DMS53 treated with DMSO at 0.1 percent for 48 hours (cell line): ENCODE data around the gene CHURC1.

Experiments used
- DNase-seq: peaks from one replicate; lab custom pipeline; 2025; ENCODE audit not compliant: unreplicated experiment; lab: John Stamatoyannopoulos, UW

CHURC1 gene

DNA sequence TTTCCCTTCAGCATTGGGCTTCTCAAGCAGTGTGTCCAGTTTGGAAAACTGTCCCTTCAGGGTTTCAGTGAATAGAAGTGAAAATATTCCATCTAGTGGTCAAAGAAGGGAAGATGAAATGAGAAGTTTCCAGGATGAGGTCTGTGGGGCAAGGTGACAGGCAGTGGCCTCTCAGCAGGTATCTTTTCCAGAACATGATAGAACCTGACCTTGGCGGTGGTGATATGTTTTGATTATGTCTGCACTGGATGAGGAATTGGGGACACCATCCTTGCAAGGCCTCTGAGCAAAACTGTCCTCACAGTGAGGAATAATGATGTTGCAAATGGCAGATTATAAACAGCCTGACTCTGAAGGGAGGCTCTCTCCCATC is 23.6 kb downstream of the CHURC1 start:
- peak; percentile 10 for DNase-seq

GRCh38 chr14:64938972-64939816 is 24.9 kb downstream of the CHURC1 start:
- DNase-seq = peak; percentile 16

- DNase-seq = no peak
Measured at GRCh38 chr14:64939817-64940190, 25.5 kb downstream of the CHURC1 start.

DNA sequence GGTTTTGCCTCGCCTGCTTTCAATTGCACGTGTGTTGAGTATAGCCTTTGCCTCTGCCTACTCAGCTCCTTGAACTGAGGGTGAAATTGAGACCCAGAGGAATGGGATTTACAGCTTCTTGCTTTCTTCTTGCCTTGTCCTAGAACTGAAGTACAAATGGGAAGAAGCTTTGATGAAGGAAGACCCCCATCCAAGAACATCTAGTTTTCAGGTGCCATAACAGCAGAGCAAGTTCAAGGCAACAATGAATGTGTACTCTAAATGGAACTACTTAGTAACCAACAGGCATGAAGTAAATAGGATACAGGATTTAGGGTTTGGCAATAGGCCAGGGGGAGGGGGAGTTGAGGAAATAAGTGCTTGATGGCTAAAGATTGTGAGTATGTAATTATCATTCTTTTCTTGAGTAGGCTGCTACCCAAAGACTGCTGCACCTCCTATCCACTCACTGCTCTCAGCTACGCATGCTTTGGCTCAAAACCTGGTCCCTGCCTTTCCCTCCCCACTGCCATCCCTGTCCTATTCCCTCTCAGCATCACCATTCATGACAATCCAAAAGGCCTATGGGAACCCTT is 26.2 kb downstream of the CHURC1 start:
- no peak for DNase-seq

GRCh38 chr14:64942531-64943111 is 28.4 kb downstream of the CHURC1 start, which contains the start of gene GPX2:
TSS of gene GPX2 (minus strand) at chr14:64942745. CDS start at chr14:64942726, 19 bp downstream.
- peak; percentile 81 for DNase-seq

- DNase-seq = no peak
Measured at GRCh38 chr14:64943556-64943955, 29.3 kb downstream of the CHURC1 start.

- DNase-seq = no peak
Measured at GRCh38 chr14:64944041-64944440, 29.8 kb downstream of the CHURC1 start.

DNA sequence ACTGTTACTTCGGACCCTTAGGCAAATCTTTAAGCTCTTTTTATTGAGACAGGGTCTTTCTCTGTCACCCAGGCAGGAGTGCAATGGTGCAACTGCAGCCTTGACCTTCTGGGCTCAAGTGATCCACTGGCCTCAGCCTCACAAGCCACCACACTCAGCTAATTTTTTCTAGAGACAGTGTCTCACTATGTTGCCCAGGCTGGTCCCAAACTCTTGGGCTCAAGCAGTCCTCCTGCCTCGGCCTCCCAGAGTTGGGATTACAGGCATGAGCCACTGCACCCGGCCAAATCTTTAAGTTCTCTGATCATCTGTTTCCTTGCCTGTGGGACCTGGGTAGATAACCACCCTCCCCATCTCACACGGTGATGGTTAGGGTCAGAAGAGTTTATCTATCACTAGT is 30.6 kb downstream of the CHURC1 start:
- no peak for DNase-seq

DNA sequence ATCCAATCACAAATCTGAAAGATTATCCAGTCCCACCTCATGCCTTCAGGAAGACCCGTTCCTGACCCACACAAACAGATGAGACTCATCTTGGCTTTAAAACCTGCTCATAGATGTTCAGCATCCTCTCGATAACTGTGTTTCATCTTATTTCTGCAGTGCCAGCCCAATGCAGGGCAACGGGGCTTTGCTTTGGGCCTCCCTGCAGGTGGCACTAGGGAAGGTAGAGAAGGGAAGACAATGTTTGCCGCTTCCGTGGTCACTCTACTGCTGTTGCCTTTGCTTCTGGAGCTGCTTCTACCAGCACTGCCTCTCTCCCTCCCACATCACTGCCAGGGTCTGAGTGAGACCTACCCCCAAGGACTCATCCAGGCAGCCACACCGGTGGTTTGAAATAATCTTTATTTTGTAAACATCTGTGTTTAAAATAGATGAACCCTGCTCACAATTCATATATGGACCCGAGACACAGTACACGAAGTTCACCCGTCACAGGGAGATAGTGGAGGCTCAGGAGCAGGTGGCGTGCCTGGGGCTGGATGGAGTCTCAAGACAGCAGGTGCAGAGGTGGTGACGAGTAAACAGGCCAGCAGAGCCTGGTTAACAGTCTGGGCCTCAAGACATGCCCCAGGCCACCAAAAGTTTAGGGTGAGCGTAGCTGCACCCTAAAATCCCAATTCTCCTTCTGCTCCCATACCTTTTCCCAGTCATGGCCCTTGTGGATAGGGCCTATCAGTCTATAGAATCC is 31.4 kb downstream of the CHURC1 start:
- DNase-seq = no peak

DNA sequence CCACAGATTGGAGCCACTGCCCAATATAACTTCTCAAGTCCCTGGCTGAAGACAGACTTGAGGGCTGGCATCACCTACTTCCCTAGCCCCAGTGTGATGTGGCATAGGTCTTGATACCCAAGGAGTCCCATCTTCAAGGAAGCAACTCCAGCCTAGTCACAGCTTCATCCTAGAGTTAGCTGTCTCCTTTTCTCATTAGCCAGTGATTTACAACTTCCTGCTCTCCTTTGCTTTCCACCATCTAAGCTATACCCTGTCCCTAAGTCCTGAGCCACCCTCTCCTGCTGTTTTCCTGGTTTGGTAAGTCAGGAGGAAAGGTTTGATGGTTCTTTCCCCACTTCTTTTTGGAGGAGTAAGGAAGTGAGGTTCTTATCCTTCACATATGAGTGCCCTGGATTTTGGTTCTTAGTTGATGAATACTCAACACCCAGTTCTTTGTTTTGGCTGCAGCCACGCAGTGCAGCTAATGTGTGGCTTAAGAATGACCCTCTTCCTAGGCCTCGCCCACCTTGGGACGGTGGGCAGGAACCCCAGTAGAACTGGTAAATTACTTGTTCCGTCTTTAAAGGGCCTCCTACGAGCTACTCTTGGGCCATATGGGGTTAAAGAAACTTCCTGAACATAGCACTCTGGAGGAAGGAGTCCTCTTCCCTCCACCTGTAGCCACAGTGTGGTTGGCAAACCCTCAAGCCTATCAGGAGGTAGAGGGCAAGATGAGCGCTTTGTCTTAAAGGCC is 32.2 kb downstream of the CHURC1 start:
- no peak for DNase-seq

DNA sequence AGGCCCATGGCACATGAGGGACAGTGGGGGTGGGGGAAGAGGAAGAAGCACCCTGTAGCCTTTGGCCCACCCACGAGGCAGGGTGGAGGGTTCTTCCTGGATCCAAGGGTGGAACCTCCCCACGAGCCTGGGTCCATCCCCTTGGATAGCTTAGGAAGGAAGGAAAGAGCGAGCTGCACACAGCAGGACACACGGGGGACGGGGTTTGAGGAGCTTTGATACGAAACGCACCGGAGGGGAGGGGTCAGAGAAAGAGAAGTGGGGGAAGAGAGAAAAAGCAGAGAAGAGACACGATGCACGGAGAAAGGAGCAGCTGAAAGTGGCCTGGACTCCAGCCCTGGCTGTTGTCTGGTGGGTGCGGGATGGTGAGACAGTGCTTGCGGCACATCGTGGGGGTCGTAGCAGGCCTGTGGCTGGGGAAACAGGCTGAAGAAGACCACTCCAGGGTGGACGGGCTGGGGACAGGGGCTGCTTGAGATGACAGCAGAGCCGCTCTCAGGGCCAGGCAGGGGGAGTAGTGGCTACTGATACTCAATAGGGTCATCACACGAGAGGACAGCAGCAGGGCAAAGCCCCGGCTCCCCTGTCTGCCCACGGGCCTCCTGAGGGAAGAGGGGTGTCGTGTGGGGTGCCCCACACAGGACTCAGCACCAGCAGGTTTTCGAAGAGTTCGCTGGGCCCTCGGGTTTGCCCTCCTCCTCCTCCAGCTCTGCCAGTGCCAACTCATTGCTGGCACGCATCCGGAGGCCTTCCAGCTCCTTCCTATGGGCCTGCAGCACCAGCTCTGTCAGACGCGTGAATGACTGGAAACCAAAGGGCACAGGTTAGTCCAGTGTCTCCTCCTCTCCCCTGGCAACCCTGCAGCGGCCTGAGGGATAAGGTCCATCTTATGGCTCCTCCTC is 33.7 kb downstream of the CHURC1 start:
- no peak for DNase-seq

DNA sequence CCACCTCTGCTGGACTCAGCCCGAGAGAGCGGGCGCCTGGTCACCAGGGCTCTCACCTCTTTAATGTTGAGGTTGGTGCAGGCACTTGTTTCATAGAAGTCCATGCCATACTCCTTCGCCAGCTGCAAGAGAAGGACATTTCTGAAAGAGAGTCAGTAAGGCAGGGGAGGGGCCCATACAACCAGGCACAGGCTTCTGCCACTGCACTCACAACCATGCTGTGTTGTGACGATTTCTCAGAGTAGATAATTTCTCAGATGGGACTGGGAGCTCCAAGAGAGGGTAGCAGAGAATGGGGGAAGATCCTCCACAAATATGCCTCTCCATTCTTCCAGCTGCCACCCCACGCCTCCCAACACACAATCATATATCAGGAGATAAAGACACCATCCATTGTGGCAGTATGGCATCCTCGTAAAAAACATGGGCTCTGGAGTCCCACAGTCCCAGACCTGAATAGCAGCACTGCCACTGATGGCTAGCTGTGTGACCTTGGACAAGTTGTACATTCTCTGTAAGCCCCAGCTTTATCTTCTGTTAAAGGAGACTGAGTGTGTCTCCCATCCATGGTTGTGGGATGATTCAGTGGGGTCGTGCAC is 34.5 kb downstream of the CHURC1 start:
- DNase-seq = no peak

DNA sequence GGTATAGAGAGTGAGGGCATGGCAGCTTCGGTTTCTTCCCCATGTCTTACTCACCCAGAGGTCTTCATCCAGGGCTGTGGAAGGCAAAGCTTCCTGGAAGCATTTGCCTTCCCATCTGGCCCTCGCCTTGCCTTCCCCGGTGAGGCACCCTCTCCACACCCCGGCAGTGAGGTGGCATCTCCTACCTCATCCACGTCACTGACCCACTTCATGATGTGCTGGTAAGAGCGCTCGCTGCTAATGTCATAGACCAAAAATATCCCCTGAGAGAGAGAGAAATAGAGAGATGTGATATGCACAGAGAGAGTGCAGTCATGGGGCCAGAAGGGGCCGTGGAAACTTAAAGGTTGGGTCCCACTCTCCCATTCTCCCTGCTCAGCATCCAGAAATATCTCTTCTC is 36.6 kb downstream of the CHURC1 start:
- no peak for DNase-seq

DNA sequence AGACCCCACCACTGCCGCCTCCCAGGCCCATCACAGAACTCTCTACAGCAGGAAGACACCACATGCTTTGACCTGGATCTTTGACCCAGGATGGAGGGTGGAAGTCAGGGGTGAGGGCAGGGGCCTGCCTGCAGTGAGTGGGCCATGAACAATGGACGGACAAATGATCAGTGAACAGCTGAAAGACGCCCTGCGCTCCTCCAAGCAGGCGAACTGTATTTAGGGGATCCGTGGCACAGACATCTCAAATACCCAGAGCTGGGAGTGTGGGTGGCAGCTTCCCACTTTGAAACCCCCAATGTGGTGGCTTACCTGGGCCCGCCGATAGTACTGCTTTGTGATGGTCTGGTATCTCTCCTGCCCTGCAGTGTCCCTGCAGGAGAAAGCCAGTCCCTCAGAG is 37.0 kb downstream of the CHURC1 start:
- DNase-seq = no peak

- DNase-seq = no peak
Measured at GRCh38 chr14:64951724-64952123, 37.5 kb downstream of the CHURC1 start.

DNA sequence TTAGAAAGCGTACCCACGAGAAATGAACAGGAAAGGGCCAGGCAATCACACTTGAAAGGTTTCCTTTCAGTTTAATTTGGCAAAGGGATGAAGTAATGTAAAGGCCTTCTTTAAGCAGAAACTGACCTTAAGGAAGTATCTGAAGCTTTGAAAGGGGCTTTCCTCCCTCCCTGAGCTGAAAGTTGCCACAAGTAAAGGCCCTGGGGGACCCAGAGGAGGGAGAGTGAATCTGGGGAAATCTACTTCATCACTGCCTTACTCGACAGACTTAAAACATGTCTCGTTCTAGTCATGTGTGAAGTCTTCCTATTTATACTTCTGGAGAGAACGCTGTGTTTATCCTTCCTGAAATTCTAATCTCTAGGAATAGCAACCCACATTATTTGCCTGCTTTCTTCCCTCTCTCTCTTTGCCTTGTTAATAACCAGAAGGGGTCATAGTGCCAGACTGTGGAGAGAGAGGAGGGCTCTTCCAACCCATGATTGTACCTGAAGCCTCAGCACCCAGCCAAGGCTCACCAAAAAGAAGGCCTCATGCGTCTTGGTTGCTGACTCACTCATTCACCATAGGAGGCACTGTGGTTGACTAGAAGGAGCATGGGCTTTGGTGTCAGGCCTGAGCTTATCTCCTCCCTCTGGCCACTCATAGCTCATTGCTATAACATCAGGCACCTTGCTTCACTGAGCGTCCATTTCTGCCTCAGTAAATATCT is 38.5 kb downstream of the CHURC1 start:
- no peak for DNase-seq

DNA sequence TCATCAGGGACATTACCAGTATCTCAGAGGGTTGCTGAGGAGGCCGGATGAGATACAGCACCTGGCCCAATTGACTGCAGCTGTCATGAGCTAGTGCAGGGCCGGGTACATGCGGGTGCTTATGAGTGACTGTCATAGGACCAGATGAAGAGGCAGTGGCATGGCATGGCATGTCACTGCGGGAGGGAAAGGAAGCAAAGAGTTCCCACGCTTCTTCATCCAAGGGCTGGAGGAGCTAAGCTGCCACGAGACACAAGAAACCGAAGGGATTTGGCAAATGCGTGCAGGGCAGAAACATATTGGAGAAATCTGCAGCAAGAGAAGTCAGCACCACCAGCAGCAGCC is 39.0 kb downstream of the CHURC1 start:
- no peak for DNase-seq

DNA sequence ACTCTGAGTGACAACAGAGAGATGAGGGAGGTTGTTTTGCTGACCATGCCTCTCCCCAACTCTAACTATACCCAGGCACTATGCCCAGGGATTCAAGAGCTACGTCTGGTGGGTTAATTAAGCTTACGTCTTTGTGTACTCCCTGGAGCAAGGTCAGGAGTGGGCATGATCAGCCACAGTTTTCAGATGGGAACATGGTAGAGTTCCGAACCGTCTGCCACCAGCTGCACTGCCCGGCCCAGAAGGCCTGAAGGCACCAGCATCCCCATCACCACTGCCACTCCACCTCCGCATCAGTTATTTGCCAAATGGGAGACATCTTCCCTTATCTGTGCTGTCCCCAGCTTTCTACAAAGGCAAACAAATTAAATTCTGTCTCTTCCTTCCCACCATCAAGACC is 39.4 kb downstream of the CHURC1 start:
- no peak for DNase-seq
